Stimulated activated CD4-positive, alpha-beta T cell treated with anti-CD3 and anti-CD28 coated beads, TNF-alpha, amount 100 ng/mL, for 4 hours (primary cell): ENCODE measurements around the gene SLC37A4.
"Not testable (repeated sequence)": the region's sequence is repeated elsewhere in the genome, so short reads cannot be mapped to it uniquely, and the experiment has no call there.

ENCODE experiments used
- DNase-seq, 3 experiments: peaks; one replicate each; pipeline ENCODE4 v3.0.0-alpha.2; 2020; ENCODE audit warnings: low read depth in 3 of 3

SLC37A4 gene

GRCh38 chr11:119017377-119017776 is 13.3 kb downstream of the SLC37A4 start:
- DNase-seq, result not testable (repeated sequence)

- DNase-seq, result no peak
These were observed 14.3 kb downstream of the SLC37A4 start for GRCh38 chr11:119016216-119017009.

GRCh38 chr11:119015054-119015611 is 15.5 kb downstream of the SLC37A4 start:
- DNase-seq, result no peak

GRCh38 chr11:119014209-119014924 is 16.3 kb downstream of the SLC37A4 start:
- DNase-seq, result no peak

GRCh38 chr11:119012629-119013170 is 18.0 kb downstream of the SLC37A4 start:
- no peak for DNase-seq

- no peak for DNase-seq
These were observed 19.1 kb downstream of the SLC37A4 start for GRCh38 chr11:119011476-119012053.

GRCh38 chr11:119006656-119007055 is 24.0 kb downstream of the SLC37A4 start:
- no peak for DNase-seq

GRCh38 chr11:119000906-119001305 is 29.8 kb downstream of the SLC37A4 start:
- DNase-seq, result no peak

GRCh38 chr11:118998822-118999221 is 31.9 kb downstream of the SLC37A4 start:
- DNase-seq, result no peak

- no peak for DNase-seq
These were observed 32.3 kb downstream of the SLC37A4 start for GRCh38 chr11:118998388-118998717.

- peak; percentile 89 to 93 (median 91) for DNase-seq
These were observed 32.9 kb downstream of the SLC37A4 start, which contains the start of gene CENATAC for GRCh38 chr11:118997627-118998387. Gene CENATAC (plus strand): TSS chr11:118998138. CDS start chr11:118998198, 60 bp downstream.

GRCh38 chr11:118996926-118997626 is 33.6 kb downstream of the SLC37A4 start:
- no peak for DNase-seq

GRCh38 chr11:118991486-118992038 is 39.1 kb downstream of the SLC37A4 start:
- not testable (repeated sequence) for DNase-seq

- no peak for DNase-seq
These were observed 42.4 kb downstream of the SLC37A4 start for GRCh38 chr11:118988280-118988679.

- no peak for DNase-seq
These were observed 45.9 kb downstream of the SLC37A4 start for GRCh38 chr11:118984825-118985224.

GRCh38 chr11:118984337-118984736 is 46.3 kb downstream of the SLC37A4 start:
- DNase-seq, result not testable (repeated sequence)

- DNase-seq, result no peak
These were observed 50.3 kb downstream of the SLC37A4 start for GRCh38 chr11:118980191-118980881.

GRCh38 chr11:118979434-118979833 is 51.2 kb downstream of the SLC37A4 start:
- DNase-seq, result no peak

GRCh38 chr11:118975771-118976709 is 54.6 kb downstream of the SLC37A4 start:
- DNase-seq, result no peak
